ENCODE measurements around the gene SLX4IP.
A peak's percentile ranks its signal among the peaks of the same experiment; 100 is the strongest.

The SLX4IP gene

GRCh38 chr20:10489853-10490252 is 54.7 kb downstream of the SLX4IP start:
- Histone ChIP-seq H3K4me3 (replicated peaks; ENCODE audit: insufficient read depth, low read length) (no peak overlapping the region), H3K27ac (replicated peaks) (peak overlapping the region; percentile 62), H3K27me3 (ENCODE audit: insufficient read depth, poor library complexity, severe bottlenecking) (no peaks in the 10 kb centered on the region)
- no peak for TF ChIP-seq POLR2AphosphoS5 (IDR thresholded peaks at IDR 0.05; ENCODE audit: low read depth)
- TF ChIP-seq, protein P1, sequence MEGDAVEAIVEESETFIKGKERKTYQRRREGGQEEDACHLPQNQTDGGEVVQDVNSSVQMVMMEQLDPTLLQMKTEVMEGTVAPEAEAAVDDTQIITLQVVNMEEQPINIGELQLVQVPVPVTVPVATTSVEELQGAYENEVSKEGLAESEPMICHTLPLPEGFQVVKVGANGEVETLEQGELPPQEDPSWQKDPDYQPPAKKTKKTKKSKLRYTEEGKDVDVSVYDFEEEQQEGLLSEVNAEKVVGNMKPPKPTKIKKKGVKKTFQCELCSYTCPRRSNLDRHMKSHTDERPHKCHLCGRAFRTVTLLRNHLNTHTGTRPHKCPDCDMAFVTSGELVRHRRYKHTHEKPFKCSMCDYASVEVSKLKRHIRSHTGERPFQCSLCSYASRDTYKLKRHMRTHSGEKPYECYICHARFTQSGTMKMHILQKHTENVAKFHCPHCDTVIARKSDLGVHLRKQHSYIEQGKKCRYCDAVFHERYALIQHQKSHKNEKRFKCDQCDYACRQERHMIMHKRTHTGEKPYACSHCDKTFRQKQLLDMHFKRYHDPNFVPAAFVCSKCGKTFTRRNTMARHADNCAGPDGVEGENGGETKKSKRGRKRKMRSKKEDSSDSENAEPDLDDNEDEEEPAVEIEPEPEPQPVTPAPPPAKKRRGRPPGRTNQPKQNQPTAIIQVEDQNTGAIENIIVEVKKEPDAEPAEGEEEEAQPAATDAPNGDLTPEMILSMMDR (IDR thresholded peaks at IDR 0.05; ENCODE audit: insufficient read depth, low read length): no peak
- no peak for TF ChIP-seq SPI1 (IDR thresholded peaks at IDR 0.05; ENCODE audit: borderline replicate concordance, low read depth)
- TF ChIP-seq, protein P2, sequence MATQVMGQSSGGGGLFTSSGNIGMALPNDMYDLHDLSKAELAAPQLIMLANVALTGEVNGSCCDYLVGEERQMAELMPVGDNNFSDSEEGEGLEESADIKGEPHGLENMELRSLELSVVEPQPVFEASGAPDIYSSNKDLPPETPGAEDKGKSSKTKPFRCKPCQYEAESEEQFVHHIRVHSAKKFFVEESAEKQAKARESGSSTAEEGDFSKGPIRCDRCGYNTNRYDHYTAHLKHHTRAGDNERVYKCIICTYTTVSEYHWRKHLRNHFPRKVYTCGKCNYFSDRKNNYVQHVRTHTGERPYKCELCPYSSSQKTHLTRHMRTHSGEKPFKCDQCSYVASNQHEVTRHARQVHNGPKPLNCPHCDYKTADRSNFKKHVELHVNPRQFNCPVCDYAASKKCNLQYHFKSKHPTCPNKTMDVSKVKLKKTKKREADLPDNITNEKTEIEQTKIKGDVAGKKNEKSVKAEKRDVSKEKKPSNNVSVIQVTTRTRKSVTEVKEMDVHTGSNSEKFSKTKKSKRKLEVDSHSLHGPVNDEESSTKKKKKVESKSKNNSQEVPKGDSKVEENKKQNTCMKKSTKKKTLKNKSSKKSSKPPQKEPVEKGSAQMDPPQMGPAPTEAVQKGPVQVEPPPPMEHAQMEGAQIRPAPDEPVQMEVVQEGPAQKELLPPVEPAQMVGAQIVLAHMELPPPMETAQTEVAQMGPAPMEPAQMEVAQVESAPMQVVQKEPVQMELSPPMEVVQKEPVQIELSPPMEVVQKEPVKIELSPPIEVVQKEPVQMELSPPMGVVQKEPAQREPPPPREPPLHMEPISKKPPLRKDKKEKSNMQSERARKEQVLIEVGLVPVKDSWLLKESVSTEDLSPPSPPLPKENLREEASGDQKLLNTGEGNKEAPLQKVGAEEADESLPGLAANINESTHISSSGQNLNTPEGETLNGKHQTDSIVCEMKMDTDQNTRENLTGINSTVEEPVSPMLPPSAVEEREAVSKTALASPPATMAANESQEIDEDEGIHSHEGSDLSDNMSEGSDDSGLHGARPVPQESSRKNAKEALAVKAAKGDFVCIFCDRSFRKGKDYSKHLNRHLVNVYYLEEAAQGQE (IDR thresholded peaks at IDR 0.05; ENCODE audit: insufficient replicate concordance, low read depth): no peak
- no peak for TF ChIP-seq GABPA (IDR thresholded peaks at IDR 0.05; ENCODE audit: low read depth)
- DNase-seq (ENCODE audit: low read depth in 1 of 2, low spot score in 1 of 2): no peak

- TF ChIP-seq GABPA (IDR thresholded peaks at IDR 0.05; ENCODE audit: low read depth) (no peak), SPI1 (IDR thresholded peaks at IDR 0.05; ENCODE audit: borderline replicate concordance, low read depth) (no peak), POLR2AphosphoS5 (IDR thresholded peaks at IDR 0.05; ENCODE audit: low read depth) (no peak)
- TF ChIP-seq, protein P2 (IDR thresholded peaks at IDR 0.05; ENCODE audit: insufficient replicate concordance, low read depth): no peak
- TF ChIP-seq, protein P1 (IDR thresholded peaks at IDR 0.05; ENCODE audit: insufficient read depth, low read length): no peak
- H3K27ac ChIP-seq (replicated peaks): peak overlapping the region; percentile 62
These were observed 55.2 kb downstream of the SLX4IP start for GRCh38 chr20:10490257-10490656.

GRCh38 chr20:10490706-10491105 is 55.6 kb downstream of the SLX4IP start:
- peak overlapping the region; percentile 62 for H3K27ac ChIP-seq (replicated peaks)
- TF ChIP-seq SPI1 (IDR thresholded peaks at IDR 0.05; ENCODE audit: borderline replicate concordance, low read depth): peak; percentile 17; the same call in 1 of the 2 replicates
- TF ChIP-seq, protein P2 (IDR thresholded peaks at IDR 0.05; ENCODE audit: insufficient replicate concordance, low read depth): no peak
- no peaks in the 10 kb centered on the region for H3K27me3 ChIP-seq (ENCODE audit: insufficient read depth, poor library complexity, severe bottlenecking)
- H3K4me3 ChIP-seq (replicated peaks; ENCODE audit: insufficient read depth, low read length): no peak overlapping the region
- peak in 1 of 2 experiments; percentile 45 for DNase-seq (ENCODE audit: low read depth in 1 of 2, low spot score in 1 of 2)

More at GRCh38 chr20:10490257-10490656, 55.2 kb downstream of the SLX4IP start:
- H3K4me3 ChIP-seq (replicated peaks; ENCODE audit: insufficient read depth, low read length): no peak overlapping the region
- DNase-seq (ENCODE audit: low read depth in 1 of 2, low spot score in 1 of 2): no peak
- no peaks in the 10 kb centered on the region for H3K27me3 ChIP-seq (ENCODE audit: insufficient read depth, poor library complexity, severe bottlenecking)
